Superior temporal gyrus (tissue), 1 donor: ENCODE measurements around the gene AGAP1.
"Not testable (repeated sequence)": the region's sequence is repeated elsewhere in the genome, so short reads cannot be mapped to it uniquely, and the experiment has no call there.

Experiments used
- DNase-seq: peaks from one replicate; pipeline ENCODE4 v3.0.0-alpha.2; 2016; ENCODE audit errors: extremely low spot score

AGAP1 gene

GRCh38 chr2:236065314-236066160 is 571.7 kb downstream of the AGAP1 start:
- no peak for DNase-seq

DNA sequence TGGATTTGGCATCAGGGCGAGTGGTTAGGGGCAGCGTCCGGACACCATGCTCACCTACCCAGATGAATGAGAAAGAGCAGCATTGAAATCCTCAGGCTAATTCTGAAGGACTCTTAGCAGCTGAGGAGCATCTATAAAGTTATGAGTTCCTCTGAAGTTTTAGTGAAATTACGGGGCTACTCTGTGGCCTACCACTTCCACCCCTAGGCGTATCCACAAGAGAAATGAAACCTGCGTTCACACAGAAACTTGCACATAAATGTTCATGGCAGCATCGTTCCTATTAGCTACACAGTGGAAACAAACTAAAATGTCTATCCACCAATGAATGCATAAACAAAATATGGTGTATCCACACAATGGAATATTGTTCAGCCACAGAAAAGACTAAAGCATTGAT is 576.4 kb downstream of the AGAP1 start:
- DNase-seq, result no peak

- no peak for DNase-seq
Observed at GRCh38 chr2:236073246-236073645, 579.4 kb downstream of the AGAP1 start.

- no peak for DNase-seq
Observed at GRCh38 chr2:236073867-236074655, 580.2 kb downstream of the AGAP1 start.

DNA sequence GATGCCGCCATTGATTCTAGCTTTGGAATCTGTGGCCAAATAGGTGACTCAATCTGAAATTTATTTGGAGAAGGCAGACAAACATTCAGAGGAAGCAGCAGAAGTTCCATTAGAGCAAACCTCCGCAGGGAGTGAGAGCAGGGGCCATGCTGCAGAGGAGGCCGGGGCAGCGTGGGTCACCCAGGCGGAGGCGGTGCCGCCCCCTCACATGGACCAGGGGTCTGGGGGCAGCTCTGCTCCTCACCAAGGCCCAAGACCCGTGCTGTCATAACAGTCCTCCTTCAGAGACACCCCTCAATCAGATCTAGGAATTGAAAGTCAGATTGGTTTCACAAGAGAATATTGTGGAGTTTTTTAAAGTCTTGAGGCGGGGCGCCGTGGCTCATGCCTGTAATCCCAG is 582.0 kb downstream of the AGAP1 start:
- DNase-seq, result no peak

DNA sequence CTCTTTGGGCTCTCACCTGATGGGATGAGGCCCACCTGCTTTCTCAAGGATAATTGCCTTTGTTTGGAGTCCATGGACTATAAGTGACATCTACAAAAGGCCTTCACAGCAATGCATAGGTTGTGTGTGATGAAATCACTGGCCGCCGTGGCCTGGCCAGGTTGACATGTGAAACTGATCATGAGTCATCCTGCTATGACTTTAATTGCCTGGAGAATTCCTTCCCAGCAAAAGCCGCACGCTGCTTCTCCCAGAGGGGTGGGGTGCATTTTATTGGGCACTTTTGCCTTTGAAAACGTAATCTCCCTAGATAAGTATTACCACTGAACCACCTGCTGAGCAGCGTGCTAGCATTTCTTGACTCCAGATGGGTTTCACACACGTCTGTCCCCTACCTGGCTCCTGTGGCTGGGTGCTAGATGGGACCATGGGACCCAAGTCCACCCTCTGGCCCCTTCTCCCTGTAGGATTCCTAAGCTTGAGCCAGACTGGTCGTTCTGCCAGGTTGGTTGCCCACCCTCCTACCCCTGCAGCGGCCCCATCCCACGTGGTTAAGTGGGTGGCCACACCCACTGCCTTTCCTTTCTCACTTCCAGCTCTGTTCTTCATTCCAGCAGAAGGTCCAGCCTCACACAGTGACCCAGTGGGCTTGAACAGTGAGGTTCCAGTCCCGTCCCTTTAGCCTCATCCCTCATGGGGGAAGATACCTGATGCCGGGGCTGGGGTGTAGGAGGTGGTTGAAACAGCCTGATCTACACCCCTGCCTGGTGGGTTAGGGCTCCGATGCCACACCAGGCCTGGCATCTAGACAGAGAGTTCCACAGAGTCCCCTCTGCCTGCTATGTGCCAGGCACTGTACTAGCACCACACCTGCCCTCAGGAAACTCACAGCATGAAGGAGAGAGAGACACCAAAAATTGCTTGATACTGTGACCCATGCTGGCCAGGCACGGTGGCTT is 584.7 kb downstream of the AGAP1 start:
- no peak for DNase-seq

DNA sequence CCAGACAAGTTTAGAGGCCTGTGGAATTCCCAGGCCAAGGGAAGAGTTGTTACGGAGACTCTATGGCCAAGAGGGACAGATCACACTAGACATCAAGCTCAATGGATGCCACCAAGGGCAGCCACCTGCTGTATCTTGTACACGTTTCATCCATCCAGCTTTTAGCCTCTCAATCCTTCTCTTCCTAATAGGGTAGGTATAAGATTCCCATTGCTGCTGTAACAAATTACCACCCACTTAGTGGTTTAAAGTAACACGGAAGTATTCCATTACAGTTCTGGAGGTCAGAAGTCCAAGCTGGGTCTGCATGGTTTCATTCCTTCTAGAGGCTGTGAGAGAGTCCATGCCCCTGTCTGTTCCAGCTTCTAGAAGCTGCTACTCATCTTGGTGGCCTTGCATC is 586.6 kb downstream of the AGAP1 start:
- no peak for DNase-seq

GRCh38 chr2:236081171-236081570 is 587.3 kb downstream of the AGAP1 start:
- no peak for DNase-seq

GRCh38 chr2:236082061-236082460 is 588.2 kb downstream of the AGAP1 start:
- no peak for DNase-seq

GRCh38 chr2:236083934-236084333 is 590.1 kb downstream of the AGAP1 start:
- no peak for DNase-seq

DNA sequence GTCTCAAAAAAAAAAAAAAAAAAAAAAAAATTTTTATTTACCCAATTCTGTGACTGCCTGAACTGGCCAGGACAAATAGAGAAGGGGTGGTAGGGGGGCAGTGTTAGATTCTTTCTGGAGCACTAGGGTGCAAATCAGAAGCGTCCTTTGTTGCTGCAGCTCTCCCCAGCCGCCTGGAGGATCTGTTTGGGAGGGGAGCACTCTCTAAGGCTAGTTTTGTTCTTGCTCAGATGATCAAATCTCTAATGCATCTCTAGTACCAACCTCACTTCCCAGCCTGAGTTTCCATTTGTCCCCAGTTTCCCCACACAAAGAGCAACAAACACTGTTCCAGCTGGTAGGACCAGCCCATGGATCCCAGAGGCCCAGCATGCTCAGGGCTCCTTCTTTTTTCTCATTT is 591.4 kb downstream of the AGAP1 start:
- DNase-seq, result peak; percentile 26

GRCh38 chr2:236085647-236086046 is 591.8 kb downstream of the AGAP1 start:
- DNase-seq, result no peak

DNA sequence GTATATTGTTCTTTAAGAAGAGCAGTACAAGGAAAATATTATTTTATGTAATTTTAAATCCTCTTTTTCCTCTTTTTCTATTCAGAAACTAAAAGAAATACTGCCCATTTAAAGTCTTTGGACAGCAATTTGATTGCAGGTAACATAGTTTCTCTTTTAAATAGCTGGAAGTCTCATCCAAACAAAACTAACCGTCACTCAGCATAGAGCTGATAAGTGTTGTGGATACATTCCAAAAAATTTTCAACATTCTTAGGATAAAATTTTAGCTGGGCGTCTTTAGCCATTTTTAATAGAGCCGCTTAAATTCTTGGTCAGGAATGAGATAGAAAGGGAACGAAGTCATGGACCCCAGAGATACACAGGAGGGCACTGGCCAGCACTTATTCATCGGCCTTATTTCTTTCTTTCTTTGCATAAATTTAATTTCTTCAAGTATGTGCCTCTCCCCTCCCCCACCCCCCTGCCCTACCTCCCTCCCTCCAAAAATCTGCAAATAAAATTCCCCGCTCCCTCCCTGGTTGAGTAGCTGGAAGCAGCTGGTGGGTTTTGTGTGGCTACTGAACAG is 592.6 kb downstream of the AGAP1 start:
- DNase-seq, result no peak

DNA sequence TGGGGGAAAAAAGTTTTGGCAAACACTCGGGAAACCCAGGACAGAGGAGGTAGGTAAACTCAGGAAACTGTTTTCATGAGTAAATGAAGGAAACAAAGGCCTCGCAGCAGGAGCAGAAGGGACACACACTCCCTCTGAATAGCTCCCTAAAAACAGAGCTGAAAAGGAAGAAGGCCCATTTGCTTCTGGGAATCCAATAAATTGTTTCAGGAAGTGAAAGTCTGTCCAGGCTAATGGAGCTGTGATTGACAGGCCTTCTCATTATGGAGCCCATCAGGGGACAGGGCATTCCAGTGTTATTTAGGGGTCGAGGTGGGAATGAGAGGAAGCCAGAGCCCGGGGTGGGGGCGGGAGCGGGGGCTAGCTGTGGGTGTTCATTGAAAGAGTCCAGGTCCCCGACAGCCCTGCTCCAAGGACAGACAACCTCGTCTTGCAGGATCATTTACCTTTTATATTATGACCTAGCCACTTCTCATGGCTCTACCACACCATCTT is 593.2 kb downstream of the AGAP1 start:
- DNase-seq, result no peak

- DNase-seq, result no peak
Observed at GRCh38 chr2:236088368-236089057, 594.7 kb downstream of the AGAP1 start.

DNA sequence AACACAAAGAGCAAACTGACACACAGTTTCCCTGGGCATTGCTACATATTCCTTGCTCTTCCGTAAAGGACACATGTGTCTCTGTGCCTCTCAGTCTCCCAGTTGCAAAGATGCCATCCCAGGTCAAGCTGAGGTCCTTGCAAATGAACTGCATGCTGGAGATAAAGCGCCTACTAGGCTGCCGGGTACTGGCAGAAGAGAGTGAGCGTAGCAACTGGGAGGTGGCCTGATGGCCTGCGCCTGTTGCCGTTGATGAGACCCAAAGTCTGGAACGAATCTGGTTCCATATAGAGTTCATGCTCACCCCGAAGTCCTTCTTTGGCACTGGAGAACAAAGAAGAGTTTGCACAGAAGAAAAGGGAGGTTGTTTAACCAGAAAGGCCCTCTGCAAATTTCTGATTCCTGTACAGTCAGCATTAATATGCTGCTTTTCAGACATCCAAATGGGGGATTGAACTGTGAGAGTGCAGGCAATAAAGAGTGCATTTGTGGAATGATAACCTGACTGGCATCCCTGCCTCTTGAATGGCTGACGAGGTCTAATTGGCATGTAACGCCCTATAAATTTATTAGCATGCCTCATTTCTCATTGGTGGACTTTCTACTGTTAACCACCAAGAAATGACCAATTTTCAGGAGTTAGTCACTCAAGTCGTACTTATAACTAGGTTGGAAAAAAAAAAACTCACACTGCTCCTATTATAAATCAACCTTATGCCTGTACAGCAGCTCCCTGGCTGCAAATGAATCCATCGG is 595.6 kb downstream of the AGAP1 start:
- DNase-seq, result no peak

DNA sequence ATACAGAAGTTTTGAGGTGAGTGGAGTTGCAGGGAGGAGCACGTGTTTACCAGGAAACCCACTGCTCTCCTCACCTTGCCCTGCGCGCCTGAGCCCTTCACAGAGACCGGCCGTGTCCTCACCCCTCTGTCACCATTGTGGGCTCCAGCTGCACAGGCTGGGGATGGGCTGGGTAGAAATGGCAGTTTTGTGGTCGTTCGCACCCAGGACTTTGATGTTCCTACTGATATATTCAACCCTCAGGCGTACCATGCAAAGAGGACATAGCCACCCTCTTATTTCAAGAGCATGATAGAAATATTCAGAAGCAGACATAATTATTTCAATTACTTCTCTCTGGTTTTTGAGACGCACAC is 596.2 kb downstream of the AGAP1 start:
- no peak for DNase-seq

- DNase-seq, result not testable (repeated sequence)
Observed at GRCh38 chr2:236090826-236091225, 597.0 kb downstream of the AGAP1 start.

- DNase-seq, result no peak
Observed at GRCh38 chr2:236092714-236093113, 598.9 kb downstream of the AGAP1 start.

DNA sequence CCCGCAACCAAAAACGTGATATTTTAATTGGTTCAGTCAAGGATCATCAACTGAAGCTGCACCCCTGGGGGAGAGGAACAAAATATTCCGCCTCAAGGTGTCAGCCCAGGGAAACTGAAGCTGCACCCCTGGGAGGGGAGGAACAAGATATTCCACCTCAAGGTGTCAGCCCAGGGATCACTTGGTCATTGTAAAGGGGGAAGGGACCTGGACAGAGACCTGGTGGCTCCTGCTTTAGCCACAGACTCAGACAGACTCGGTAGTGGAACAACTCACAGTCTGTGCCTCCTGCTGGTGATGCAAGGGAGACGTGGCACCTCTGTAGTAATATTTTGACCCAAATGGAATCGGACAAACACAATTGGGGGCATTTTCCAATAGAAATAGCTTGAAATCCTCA is 599.3 kb downstream of the AGAP1 start:
- DNase-seq, result no peak
